IMR-90 (cell line): ENCODE measurements around the gene NELL1. TPM values are rescaled to one million over a fixed set of nuclear protein-coding genes. Genes with fewer than 3 reads are reported as not detected.

Experiments
- ATAC-seq: fragments of 200-7000 bp; cut with Tn5 transposase; 2 replicates; pipeline ENCODE4 v1.9.1; 2020; ENCODE audit warnings: low read depth, mild to moderate bottlenecking, moderate library complexity
- BruUV-seq: library from RNA; stranded (reverse); fragments of 400-500 nt; replicated peaks from 2 replicates; lab custom pipeline; 2021; lab: Mats Ljungman, UMichigan
- CTCF ChIA-PET: fragments of 300-600 bp; formaldehyde crosslinking; extraction: SDS; loops from one replicate; lab custom pipeline; 2021; ENCODE audit warnings: antibody characterized with exemption; lab: Yijun Ruan, JAX
- POLR2A ChIA-PET: fragments of 300-600 bp; sonication (Branson Sonifier 250); formaldehyde crosslinking; loops from one replicate; lab custom pipeline; 2022; ENCODE audit warnings: antibody characterized with exemption; ENCODE audit not compliant: unreplicated experiment; lab: Charles Lee
- DNase-seq: peaks from one replicate; pipeline ENCODE4 v3.0.0; 2013
- H2AFZ ChIP-seq: replicated peaks from 2 replicates; pipeline ENCODE3; 2013; ENCODE audit warnings: low read length, mild to moderate bottlenecking; ENCODE audit not compliant: poor library complexity
- H2AK5ac ChIP-seq: 2 replicates; pipeline ENCODE4 v1.6.1; 2013; ENCODE audit warnings: low read depth, low read length, inconsistent platforms
- H2AK9ac ChIP-seq: replicated peaks from 2 replicates; pipeline ENCODE3; 2013; ENCODE audit warnings: mild to moderate bottlenecking, low read depth, low read length, moderate library complexity; ENCODE audit not compliant: poor library complexity
- H2BK120ac ChIP-seq: 2 replicates; pipeline ENCODE4 v1.6.1; 2013; ENCODE audit warnings: low read depth, low read length, inconsistent platforms
- H2BK15ac ChIP-seq: 3 replicates; pipeline ENCODE4 v1.6.1; 2013; ENCODE audit warnings: low read depth, low read length, inconsistent platforms
- H2BK20ac ChIP-seq: 2 replicates; pipeline ENCODE4 v1.6.1; 2013; ENCODE audit warnings: low read depth, mild to moderate bottlenecking, inconsistent platforms, low read length, moderate library complexity
- H2BK5ac ChIP-seq: 2 replicates; pipeline ENCODE4 v1.6.1; 2013; ENCODE audit warnings: mild to moderate bottlenecking, low read depth, low read length, inconsistent platforms; ENCODE audit not compliant: poor library complexity, severe bottlenecking
- H3K14ac ChIP-seq: replicated peaks from 2 replicates; pipeline ENCODE4 v1.6.1; 2013; ENCODE audit warnings: low read depth, low read length, inconsistent platforms
- H3K18ac ChIP-seq: 2 replicates; pipeline ENCODE4 v1.6.1; 2013; ENCODE audit warnings: low read depth, low read length, control low read depth
- H3K23ac ChIP-seq: 2 replicates; pipeline ENCODE4 v1.6.1; 2013; ENCODE audit warnings: low read depth, low read length, inconsistent platforms
- H3K27ac ChIP-seq: 2 replicates; pipeline ENCODE4 v1.5.1; 2013; ENCODE audit warnings: mild to moderate bottlenecking, control low read depth, low read length; ENCODE audit not compliant: insufficient read depth
- H3K27me3 ChIP-seq: 2 replicates; pipeline ENCODE4 v1.6.1; 2013; ENCODE audit warnings: low read length; ENCODE audit not compliant: control insufficient read depth, insufficient read depth
- H3K36me3 ChIP-seq: 2 replicates; pipeline ENCODE4 v1.6.1; 2013; ENCODE audit warnings: low read length, mixed read lengths; ENCODE audit not compliant: control insufficient read depth, insufficient read depth
- H3K4ac ChIP-seq: 2 replicates; pipeline ENCODE4 v1.6.1; 2013; ENCODE audit warnings: low read depth, low read length, inconsistent platforms
- H3K4me1 ChIP-seq: 2 replicates; pipeline ENCODE4 v1.6.1; 2013; ENCODE audit warnings: low read length, mixed read lengths; ENCODE audit not compliant: control insufficient read depth, insufficient read depth
- H3K4me2 ChIP-seq: 2 replicates; pipeline ENCODE4 v1.6.1; 2013; ENCODE audit warnings: low read depth, mild to moderate bottlenecking, control low read depth, low read length, moderate library complexity
- H3K4me3 ChIP-seq: 2 replicates; pipeline ENCODE4 v1.5.1; 2013; ENCODE audit warnings: low read depth, mild to moderate bottlenecking, control low read depth, low read length, moderate library complexity; ENCODE audit not compliant: insufficient read depth
- H3K56ac ChIP-seq: 2 replicates; pipeline ENCODE4 v1.6.1; 2013; ENCODE audit warnings: low read length, inconsistent platforms; ENCODE audit not compliant: insufficient read depth; ENCODE audit errors: extremely low read depth
- H3K79me1 ChIP-seq, 2 experiments: 2 replicates each; pipeline ENCODE4 v1.6.1; 2013; ENCODE audit warnings: low read length in 2 of 2, inconsistent platforms in 1 of 2, low read depth in 1 of 2
- H3K9ac ChIP-seq: 2 replicates; pipeline ENCODE4 v1.6.1; 2013; ENCODE audit warnings: low read depth, low read length, control low read depth
- H3K9me1 ChIP-seq: 2 replicates; pipeline ENCODE4 v1.6.1; 2013; ENCODE audit warnings: low read length, inconsistent platforms; ENCODE audit not compliant: insufficient read depth
- H3K9me3 ChIP-seq: 2 replicates; pipeline ENCODE4 v1.6.1; 2013; ENCODE audit warnings: low read length; ENCODE audit not compliant: control insufficient read depth, insufficient read depth
- H4K20me1 ChIP-seq: 2 replicates; pipeline ENCODE4 v1.6.1; 2013; ENCODE audit warnings: low read length, inconsistent platforms; ENCODE audit not compliant: insufficient read depth
- H4K5ac ChIP-seq: 2 replicates; pipeline ENCODE4 v1.6.1; 2013; ENCODE audit warnings: mild to moderate bottlenecking, low read depth, low read length, control low read depth
- H4K8ac ChIP-seq, 2 experiments: 2 replicates each; pipeline ENCODE4 v1.6.1; 2013; ENCODE audit warnings: low read depth in 2 of 2, low read length in 2 of 2, control low read depth in 1 of 2, inconsistent platforms in 1 of 2
- H4K91ac ChIP-seq: 2 replicates; pipeline ENCODE4 v1.6.1; 2013; ENCODE audit warnings: low read depth, low read length, inconsistent platforms; ENCODE audit not compliant: insufficient read depth
- BHLHE40 ChIP-seq: fragments of 150-350 bp; IDR thresholded peaks from 2 replicates; pipeline ENCODE4 v1.6.1; 2016; ENCODE audit warnings: mild to moderate bottlenecking, low read depth, low read length
- CHD1 ChIP-seq: IDR thresholded peaks from 2 replicates; pipeline ENCODE4 v1.6.1; 2012; ENCODE audit warnings: low read depth, low read length, improper control_type of control experiment
- FOS ChIP-seq: fragments of 150-350 bp; IDR thresholded peaks from 2 replicates; pipeline ENCODE4 v1.6.1; 2016; ENCODE audit warnings: low read depth, low read length
- MXI1 ChIP-seq: IDR thresholded peaks from 2 replicates; pipeline ENCODE4 v1.6.1; 2012; ENCODE audit warnings: low read depth, mild to moderate bottlenecking, low read length, moderate library complexity, borderline replicate concordance
- POLR2A ChIP-seq: IDR thresholded peaks from 2 replicates; pipeline ENCODE4 v1.6.1; 2012; ENCODE audit warnings: mild to moderate bottlenecking, low read depth, low read length
- RAD21 ChIP-seq: IDR thresholded peaks from 2 replicates; pipeline ENCODE4 v1.6.1; 2012; ENCODE audit warnings: low read length, improper control_type of control experiment
- RCOR1 ChIP-seq: IDR thresholded peaks from 2 replicates; pipeline ENCODE4 v1.6.1; 2012; ENCODE audit warnings: mild to moderate bottlenecking, low read length, improper control_type of control experiment; ENCODE audit not compliant: insufficient replicate concordance
- SMC3 ChIP-seq: fragments of 150-350 bp; IDR thresholded peaks from 2 replicates; pipeline ENCODE4 v1.6.1; 2016; ENCODE audit warnings: low read depth, mild to moderate bottlenecking, antibody characterized with exemption, low read length, moderate library complexity
- WGBS, 2 experiments: methylation state at CpG; one replicate each; pipeline versions ENCODE4 v1.1.5 to v1.1.7; 2013; ENCODE audit warnings: missing lambda C conversion rate in 2 of 2; ENCODE audit not compliant: insufficient read length in 1 of 2; ENCODE audit errors: extremely low coverage in 2 of 2; 5-methylcytosine and 5-hydroxymethylcytosine counted together
- dilution Hi-C: fragments of 300-500 bp; cut with HindIII; formaldehyde crosslinking; loops from one replicate; pipeline ENCODE4 v1.14.3; 2018; ENCODE audit warnings: low sequenced_read_pairs; ENCODE audit not compliant: unreplicated experiment
- in situ Hi-C: fragments of 300-500 bp; cut with MboI; formaldehyde crosslinking; loops from 3 replicates; pipeline ENCODE4 v1.14.3; 2019; ENCODE audit warnings: low sequenced_read_pairs, inconsistent platforms, mixed read lengths
- intact Hi-C: fragments of 100-400 bp; cut with micrococcal nuclease; formaldehyde crosslinking; loops from 2 replicates; pipeline ENCODE4 v1.10.0; 2022
- polyA plus RNA-seq, 3 experiments: library from polyadenylated mRNA; depleted of rRNA; stranded (reverse); fragments of >200 nt; gene quantifications; 2 replicates each; pipeline ENCODE4 v1.2.3, GENCODE V29; 2012; ENCODE audit warnings: low replicate concordance in 1 of 3
- total RNA-seq: library from RNA; depleted of rRNA; stranded (reverse); fragments of >200 nt; gene quantifications from 2 replicates; pipeline ENCODE4 v1.2.3, GENCODE V29; 2012
- TF ChIP-seq, protein P1 (sequence below): fragments of 150-350 bp; IDR thresholded peaks from 2 replicates; pipeline ENCODE4 v1.6.1; 2017; ENCODE audit warnings: mild to moderate bottlenecking, antibody characterized with exemption, low read length, low read depth

The NELL1 gene
- total and polyA plus RNA-seq, 2 of the 4 experiments (the other 2 are of a cell fraction): not detected

DNA sequence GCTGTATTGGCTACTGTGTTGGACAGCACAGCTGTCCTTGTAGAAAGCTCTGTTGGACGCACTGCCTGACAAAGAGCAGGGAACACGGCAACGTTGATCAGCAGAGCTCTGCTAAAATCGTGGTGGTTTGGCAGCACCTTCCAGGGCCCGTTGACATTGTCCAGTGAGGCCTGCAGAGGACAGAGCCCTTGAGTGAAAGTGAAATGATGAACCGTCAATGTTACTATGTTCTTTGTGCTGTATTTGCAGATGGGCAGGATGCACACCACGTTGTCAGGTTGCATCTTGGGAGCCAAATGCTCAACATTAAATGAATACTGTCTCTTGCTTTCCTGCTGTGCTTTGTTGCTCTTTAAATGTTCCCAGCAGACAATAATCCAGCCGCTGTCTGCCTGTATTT is 69.7 kb downstream of the NELL1 start:
- in situ Hi-C loops: no loop called here
- BruUV-seq: no TSS peak

More for the DNA sequence above, 69.7 kb downstream of the NELL1 start:
- Histone ChIP-seq H4K20me1 (no peaks in the 10 kb centered on the region), H3K23ac (no peak overlapping the region), H2BK120ac (no peak overlapping the region), H3K27me3 (no peaks in the 10 kb centered on the region), H3K9ac (no peak overlapping the region), H3K27ac (no peak overlapping the region), H4K5ac (no peak overlapping the region), H4K91ac (no peak overlapping the region), H4K8ac (no peak overlapping the region), H3K79me1 (no peaks in the 10 kb centered on the region), H3K36me3 (no peaks in the 10 kb centered on the region), H2AK9ac (no peak overlapping the region), H3K18ac (no peak overlapping the region), H2BK5ac (no peak overlapping the region), H2BK20ac (no peak overlapping the region), H3K4me2 (no peak overlapping the region), H2AK5ac (no peak overlapping the region), H2AFZ (no peak overlapping the region), H3K4me1 (no peaks in the 10 kb centered on the region), H3K9me1 (no peaks in the 10 kb centered on the region), H3K4me3 (no peak overlapping the region), H3K9me3 (peaks cover 12% of the 10 kb centered on the region), H2BK15ac (no peak overlapping the region), H3K4ac (no peak overlapping the region), H3K14ac (no peak overlapping the region), H3K56ac (no peak overlapping the region)
- 40% methylated on average over 2 of the region's 8 CpGs; no CpG with 5 or more reads in 1 of the 2 experiments for WGBS, 2 experiments
- DNase-seq (no peak), ATAC-seq (no peak)
- TF ChIP-seq RCOR1 (no peak), FOS (no peak), SMC3 (no peak), POLR2A (no peak), RAD21 (no peak), MXI1 (no peak), BHLHE40 (no peak), CHD1 (no peak)
- TF ChIP-seq, protein P1, sequence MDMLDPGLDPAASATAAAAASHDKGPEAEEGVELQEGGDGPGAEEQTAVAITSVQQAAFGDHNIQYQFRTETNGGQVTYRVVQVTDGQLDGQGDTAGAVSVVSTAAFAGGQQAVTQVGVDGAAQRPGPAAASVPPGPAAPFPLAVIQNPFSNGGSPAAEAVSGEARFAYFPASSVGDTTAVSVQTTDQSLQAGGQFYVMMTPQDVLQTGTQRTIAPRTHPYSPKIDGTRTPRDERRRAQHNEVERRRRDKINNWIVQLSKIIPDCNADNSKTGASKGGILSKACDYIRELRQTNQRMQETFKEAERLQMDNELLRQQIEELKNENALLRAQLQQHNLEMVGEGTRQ: no peak
- intact Hi-C loops: no loop called here
- ChIA-PET CTCF (no interaction called here), POLR2A (no interaction called here)
- dilution Hi-C loops: no loop called here
